GM15510 (cell line): ENCODE data around the gene FIP1L1.

Source experiments
- POLR2A ChIP-seq: IDR thresholded peaks from 3 replicates; pipeline ENCODE4 v1.6.1; 2011; ENCODE audit warnings: borderline replicate concordance; ENCODE audit not compliant: insufficient read length; ENCODE audit errors: extremely low read depth

The FIP1L1 gene

DNA sequence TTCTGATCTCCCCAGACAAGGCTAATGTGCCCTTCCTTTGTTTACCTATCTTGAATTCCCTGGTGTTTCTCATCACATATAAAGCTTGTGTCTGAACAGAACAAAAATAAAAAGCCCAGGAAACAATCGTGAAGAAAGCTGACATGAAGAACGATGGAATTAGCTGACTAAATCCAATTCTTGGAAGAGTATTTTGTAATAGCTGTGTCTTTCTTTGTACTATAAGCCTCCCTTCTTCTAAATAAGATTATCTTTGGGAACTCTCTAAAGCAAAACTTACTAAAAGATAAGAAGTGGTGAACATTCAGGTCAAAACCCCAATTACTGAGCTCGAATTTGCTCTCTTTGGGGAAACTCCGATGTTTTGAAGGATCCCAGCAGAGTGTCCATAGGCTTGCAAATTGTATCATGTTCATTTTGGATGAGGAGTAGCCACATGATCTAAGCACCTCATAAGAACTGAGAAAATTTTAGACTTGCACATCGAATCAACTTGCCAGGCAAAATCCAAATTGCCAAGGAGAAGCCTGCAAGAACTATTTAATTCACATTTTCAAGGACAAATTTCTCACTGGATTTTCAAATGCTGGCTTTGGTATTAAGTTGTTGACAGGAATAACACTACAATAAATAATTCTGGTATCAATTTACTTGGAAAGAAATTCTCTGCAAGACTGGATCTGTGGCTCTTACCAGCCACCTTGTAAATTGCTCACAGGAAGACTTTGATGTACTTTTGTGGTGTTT, 107.6 kb downstream of the FIP1L1 start:
- no peak for TF ChIP-seq POLR2A

DNA sequence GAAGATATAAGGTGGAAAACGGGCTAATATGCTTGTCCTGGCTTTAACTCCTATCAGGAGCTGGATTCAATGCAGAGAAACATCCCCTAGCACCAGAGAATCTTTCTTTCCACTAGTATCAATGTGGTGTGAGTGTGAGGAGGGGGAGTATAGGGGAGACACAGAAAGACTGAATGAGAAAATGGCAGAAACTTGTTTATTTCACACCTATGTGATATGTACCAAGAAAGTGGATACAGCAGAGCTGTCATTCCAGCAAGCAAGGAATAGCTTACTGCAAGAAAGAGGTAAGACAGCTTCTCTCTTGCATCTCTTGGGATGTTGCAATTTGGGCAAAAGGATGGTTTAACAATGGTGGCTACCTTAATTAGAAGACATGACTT, 108.2 kb downstream of the FIP1L1 start:
- no peak for TF ChIP-seq POLR2A

DNA sequence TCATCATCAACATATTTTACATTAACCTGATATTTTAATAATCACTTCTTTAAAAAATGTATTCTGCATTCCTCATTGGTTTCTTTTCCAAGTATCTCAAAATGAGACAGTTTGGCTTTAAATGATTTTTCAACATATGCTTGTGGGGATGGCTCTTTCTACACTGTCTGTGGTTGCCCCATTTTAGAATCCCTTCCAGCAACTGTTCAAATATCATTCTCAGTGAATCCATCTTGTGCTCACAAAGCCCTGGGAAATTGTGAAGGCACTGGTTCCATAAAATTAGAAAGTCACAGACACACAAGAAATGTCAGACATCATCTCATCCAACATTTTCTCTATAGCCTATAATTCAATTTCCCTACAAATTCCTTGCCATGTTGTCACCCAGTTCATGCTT, 110.3 kb downstream of the FIP1L1 start:
- no peak for TF ChIP-seq POLR2A

DNA sequence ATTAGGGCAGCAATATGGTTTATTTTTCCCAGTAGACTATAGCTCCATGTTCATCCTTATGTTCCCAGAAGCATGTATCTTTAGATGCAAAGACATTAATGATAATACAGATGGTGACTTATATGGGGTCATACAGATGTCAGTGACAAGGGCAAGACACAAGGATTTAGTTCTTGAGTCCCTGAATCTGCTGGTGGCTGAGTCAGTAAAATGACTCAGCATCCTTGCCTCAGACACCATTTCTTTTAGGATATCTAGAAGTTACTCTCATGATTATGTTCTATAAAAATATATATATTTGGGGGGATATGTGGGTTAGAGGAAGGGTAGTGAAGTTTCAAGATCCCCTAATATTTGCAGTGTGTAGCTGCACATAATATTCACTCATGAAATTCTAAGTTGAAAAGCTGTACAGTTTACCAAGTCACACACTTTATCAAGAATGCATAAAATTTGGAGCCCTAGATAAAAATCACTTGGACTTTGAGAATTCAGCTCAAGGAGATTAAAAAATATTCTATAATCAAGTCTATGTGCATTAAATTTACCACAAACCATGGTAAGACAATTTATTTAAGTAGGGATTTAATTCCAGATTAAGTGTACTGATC, 111.9 kb downstream of the FIP1L1 start:
- TF ChIP-seq POLR2A, result no peak

DNA sequence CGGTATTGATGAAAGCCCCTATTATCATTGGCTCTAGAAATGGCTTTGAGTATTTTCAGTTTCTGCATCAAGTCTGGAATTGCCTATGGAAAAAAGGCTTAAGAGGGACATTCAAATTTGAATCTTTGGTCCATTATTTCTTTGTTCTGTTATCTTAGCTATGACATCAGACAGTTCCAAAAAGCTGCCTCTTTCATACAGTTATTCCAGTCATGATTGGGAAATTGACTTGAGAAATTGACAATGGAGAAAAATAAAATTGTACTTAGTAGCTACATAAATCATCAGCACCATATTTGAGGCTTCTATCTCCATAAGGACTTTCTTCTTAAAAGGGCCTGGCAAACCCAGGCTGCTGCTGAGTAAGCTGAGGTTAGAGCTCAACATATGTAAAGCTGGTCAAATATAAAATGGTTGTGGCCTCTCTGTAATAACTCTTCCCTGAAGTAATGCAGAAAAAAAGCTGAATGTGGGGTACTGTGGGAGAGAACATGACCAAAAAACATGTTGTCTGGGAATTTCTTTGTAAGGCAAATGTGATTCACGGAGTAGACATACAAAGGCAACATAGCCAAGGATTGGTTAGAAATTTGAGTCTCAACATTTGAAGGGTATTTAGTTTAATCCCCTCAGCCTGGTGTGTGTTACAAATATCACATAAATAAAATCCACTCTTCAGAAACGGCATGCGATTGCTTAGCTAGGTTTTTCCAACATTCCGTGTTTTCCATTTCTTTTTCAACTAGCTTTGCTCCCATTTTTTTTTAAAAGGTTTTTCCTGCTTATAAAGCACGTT, 112.9 kb downstream of the FIP1L1 start:
- no peak for TF ChIP-seq POLR2A

DNA sequence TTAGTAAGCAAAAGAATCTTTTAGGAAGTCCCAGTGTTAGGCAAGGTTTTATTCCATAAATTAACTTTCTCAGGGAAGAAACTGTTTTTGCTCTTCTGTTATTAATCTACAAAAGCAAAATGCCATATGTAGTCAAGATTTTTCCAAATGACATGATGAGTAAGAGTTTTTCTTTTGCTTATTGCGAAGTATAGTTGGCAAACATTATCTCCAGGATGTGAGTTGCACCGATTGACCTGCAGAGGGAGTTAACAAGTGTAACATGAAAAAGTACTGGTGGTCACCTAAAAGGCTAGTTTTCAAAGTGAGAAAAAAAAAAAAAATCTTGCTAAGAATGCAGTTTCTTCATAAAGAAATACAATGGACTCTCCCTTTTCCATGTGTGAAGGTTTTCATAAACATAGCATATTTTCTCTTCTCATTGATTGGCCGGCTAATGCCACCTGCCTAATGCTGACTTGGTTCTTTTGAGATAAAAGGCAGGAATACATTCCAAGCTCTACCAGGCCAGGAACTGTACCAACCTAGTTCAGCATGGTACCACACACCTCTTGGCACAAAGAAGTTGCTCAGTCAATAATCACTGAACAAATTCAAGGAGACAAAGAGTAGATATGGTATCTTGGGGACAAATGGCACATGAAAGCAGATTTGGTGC, 113.7 kb downstream of the FIP1L1 start:
- no peak for TF ChIP-seq POLR2A

DNA sequence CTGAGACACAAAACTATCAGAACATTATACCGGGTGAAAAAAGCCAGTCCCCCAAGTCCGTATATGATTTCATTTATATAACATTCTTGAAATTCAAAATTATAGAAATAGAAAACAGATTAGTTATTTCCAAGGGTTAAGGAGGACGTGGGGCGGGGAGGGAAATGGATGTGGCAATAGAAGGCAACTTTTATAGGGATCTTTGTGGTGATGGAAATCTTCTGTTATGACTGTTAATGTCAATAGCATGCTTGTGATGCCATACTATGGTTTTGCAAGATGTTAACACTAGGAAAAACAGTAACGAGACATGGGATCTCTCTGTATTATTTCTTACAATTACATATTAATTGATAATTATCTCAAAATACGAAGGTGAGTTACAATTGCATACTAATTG, 117.4 kb downstream of the FIP1L1 start:
- TF ChIP-seq POLR2A, result no peak

DNA sequence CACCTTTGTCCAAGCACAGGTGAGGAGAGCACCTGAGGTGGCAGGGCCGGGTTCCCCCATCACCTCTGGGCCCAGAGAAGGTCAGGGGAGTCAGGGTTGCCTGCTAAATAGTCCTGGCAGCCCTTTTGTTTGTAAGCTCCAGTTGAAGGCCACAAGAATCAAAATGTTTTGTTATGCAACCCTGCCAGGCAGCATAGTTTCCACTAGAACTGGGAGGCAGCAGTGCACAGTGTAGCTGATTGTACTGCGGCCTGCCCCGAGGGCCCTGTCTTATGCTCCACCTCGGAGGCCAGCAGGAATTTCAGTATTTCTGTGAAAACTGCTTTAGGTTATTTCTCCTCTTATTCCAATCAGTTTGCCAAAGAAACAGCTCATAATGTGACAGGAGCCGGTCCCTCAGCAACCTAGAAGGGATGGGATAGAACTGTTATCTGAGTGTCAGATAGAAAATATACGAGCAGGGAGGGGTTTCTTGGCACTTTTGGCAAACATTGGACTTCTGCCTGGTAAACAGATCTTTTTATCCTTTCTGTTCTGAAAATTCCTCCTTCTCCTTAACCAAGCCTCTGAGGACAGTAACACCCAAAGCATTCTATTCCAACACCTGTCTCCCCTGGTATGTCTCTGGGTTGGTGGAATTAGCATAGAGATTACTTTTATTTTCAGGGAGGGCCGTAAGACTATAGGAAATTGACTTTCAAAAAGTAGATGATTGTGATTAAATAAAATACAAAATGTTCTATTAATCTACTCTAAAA, 120.2 kb downstream of the FIP1L1 start:
- TF ChIP-seq POLR2A, result no peak

DNA sequence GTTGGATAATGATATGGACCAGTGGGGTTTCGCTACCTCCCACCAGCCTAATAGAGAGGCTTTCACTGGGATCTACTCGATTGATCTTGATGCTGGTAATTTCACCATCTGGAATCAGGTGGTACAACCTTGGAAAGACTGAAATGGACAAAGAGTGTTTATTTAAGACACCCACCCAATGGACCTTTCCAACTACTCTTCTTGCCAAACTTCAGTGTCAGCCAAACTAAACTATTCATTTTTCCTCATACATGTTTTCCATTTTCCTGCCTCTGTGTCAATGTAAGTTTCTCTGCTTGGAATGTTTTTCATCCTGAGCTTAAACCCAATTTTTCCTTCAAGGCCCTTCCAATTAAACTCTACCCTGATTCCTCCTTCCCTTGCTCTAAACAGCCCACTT, 121.3 kb downstream of the FIP1L1 start:
- TF ChIP-seq POLR2A, result no peak

DNA sequence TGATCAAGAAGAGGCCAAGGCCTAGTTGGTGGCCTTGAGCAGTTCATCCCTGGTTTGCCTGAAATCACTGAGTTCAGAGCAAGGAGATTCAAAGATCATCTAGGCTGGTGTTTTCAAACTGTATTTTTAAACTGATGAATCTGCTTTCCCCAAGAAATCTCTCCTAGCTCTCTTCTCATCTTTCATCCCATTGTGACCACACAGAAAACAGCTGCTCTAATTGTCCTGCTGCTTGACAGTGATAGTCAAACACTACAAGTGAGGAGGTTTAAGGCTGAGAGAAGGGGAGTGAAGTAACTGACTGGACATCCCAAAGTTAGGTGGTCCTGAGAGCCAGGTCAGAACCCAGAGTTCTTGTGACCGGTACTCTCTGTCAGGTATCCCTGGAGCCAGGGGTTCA, 122.3 kb downstream of the FIP1L1 start:
- no peak for TF ChIP-seq POLR2A

DNA sequence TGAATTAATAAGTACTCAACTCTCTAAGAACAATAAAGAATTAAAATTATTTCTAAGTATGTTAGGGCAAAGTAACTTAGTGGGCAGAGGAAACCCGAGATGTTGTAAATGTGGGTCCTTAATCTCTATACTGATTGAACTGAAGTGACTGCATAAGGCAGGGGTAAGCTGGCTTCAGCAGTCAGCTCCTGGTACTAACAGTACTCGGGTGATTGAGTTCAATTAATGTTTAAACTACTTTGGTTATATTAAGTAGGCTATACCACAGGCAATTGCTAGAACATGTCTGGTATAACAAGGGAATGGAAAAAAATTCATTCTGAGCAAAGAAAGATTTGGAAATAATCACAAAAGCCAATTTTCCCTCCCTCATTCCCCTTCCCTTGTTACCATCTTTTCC, 123.1 kb downstream of the FIP1L1 start:
- TF ChIP-seq POLR2A, result no peak

DNA sequence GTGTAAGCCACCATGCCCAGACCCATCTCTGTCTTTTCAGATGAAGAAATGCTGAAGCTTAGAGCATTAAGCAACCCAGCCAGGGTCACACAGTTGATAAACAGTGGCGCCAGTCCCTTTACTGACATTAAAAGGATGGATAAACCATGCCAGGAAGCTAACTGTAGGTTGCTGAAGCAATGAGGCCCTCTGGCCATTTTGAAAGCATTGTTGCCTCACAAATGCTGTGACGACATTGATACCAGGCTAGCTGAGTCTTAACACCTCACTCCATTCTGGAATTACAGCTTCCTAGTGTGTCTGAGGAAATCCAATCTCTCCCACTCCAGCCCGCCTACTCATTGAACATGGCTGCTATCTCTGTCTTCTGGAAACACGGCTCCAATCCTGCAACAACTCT, 124.1 kb downstream of the FIP1L1 start:
- TF ChIP-seq POLR2A, result no peak

DNA sequence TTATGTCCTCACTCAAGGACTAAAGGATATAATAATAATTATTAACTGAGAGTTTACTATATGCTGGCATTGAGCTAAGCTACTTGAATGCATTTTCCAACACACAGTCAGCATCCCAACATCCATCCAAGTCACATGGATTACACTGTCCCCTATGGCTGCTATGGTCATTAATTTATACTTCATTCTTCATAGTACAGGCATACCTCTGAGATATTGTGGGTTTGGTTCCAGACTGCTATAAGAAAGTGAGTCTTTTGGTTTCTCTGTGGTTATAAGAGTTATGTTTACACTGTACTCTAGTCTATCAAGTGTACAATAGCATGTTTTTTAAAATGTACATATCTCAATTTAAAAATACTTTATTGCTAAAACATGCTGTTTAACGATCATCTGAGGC, 124.7 kb downstream of the FIP1L1 start:
- TF ChIP-seq POLR2A, result no peak

DNA sequence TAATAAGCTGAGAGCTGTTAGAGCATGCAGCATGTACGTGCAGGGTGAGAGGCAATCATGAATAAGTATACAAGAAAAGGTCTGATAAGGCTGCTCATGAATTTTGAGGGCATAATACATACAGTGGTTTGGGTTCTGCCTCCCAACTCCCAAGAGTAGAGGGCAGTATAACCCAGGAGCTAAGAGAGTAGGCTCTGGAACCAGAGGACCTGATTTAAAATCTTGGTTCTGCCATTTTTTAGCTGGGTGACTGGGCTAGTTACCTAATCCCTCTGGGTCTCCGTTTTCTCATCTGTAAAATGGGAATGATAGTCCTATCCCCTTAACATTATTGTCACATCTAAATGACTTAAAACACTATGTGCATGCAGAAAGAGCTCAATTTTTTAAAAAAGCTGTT, 128.5 kb downstream of the FIP1L1 start:
- no peak for TF ChIP-seq POLR2A

DNA sequence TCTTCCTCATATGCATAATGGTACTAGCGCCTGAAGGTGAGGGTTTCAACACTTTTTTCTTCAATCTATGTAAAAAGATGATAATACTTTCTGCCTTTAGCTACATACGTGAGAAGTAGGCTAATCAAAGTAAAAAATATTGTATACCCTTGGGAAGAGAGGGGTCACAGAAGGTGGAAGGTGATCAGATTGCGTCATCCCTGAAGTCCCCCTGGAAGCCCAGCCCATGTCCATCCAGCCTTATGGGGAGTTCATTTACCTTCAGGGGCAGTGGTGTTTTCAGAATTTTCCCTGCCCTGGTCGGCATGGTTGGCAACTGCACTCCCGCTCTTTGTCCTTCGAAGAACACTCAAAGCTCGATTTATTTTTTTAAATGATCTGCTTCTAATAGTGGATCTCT, 129.6 kb downstream of the FIP1L1 start:
- no peak for TF ChIP-seq POLR2A

DNA sequence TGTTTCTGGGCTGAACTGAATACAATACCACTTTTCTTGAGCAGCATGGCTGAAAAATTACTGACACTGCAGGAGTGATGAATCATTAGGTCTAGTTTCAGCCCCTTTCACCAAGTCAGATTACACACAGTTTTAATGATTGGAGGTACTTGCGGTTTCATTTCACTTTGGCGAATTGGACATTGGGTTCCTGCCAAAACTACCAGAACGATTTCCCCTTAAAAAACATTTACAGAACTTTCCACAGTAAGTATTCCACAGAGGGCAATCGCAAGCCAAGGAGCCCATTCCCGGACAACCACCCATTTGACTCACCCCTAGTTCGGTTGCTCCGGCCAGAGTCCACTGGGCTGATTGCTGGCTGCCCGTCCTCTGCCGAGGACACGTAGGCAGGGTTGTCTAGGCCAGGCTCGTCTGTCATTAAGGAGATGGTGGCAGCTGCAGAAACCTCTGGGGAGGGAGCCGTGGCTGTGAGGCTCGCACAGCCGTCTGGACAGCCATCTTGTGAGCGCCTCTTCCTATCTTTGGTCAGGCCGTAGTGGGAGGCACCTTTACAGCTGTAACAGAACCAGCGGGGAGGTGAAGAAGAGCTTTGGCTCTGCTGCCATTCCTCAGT, 130.3 kb downstream of the FIP1L1 start:
- TF ChIP-seq POLR2A, result no peak
